Activated naive CD8-positive, alpha-beta T cell treated with anti-CD3 and anti-CD28 coated beads for 36 hours (primary cell): ENCODE results near the gene CORO1C. TPM values are rescaled to one million over a fixed set of nuclear protein-coding genes. Genes with fewer than 3 reads are reported as not detected.
"Not testable (repeated sequence)": the region's sequence is repeated elsewhere in the genome, so short reads cannot be mapped to it uniquely, and the experiment has no call there.

ENCODE experiments used
- DNase-seq: peaks from one replicate; pipeline ENCODE4 v3.0.0; 2021
- H3K27ac Mint-ChIP-seq: one replicate; pipeline ENCODE4 v1.8.0; 2022; ENCODE audit warnings: mild to moderate bottlenecking, moderate library complexity, mixed read lengths
- H3K27me3 Mint-ChIP-seq: one replicate; pipeline ENCODE4 v1.8.0; 2022; ENCODE audit warnings: mild to moderate bottlenecking, mixed read lengths
- H3K36me3 Mint-ChIP-seq: one replicate; pipeline ENCODE4 v1.8.0; 2021; ENCODE audit warnings: mild to moderate bottlenecking, mixed read lengths
- H3K4me1 Mint-ChIP-seq: one replicate; pipeline ENCODE4 v1.8.0; 2021; ENCODE audit warnings: mixed read lengths
- H3K4me3 Mint-ChIP-seq: one replicate; pipeline ENCODE4 v1.8.0; 2022; ENCODE audit warnings: mild to moderate bottlenecking, moderate library complexity, mixed read lengths
- H3K9me3 Mint-ChIP-seq: one replicate; pipeline ENCODE4 v1.8.0; 2022; ENCODE audit warnings: mixed read lengths
- total RNA-seq, 2 experiments: library from RNA; stranded (reverse); gene quantifications; one replicate each; pipeline ENCODE4 v1.2.3, GENCODE V29; 2021

CORO1C gene
- total RNA-seq, 2 experiments from 2014 or later, result 87.4 to 90.6 TPM

GRCh38 chr12:108637222-108637971 is 93.9 kb downstream of the CORO1C start:
- Mint-ChIP-seq H3K27ac (no peak overlapping the region), H3K4me3 (no peak overlapping the region)
- no peak for DNase-seq

GRCh38 chr12:108635997-108636808 is 95.1 kb downstream of the CORO1C start:
- H3K4me1 Mint-ChIP-seq, result peaks cover 65% of the 10 kb centered on the region
- peak overlapping the region; percentile 97 for H3K27ac Mint-ChIP-seq
- H3K4me3 Mint-ChIP-seq, result peak overlapping the region; percentile 48
- peaks cover 16% of the 10 kb centered on the region for H3K36me3 Mint-ChIP-seq
- H3K27me3 Mint-ChIP-seq, result no peaks in the 10 kb centered on the region
- peaks cover 2% of the 10 kb centered on the region for H3K9me3 Mint-ChIP-seq
- no peak for DNase-seq

More at GRCh38 chr12:108637222-108637971, 93.9 kb downstream of the CORO1C start:
- H3K27me3 Mint-ChIP-seq, result no peaks in the 10 kb centered on the region
- H3K9me3 Mint-ChIP-seq, result no peaks in the 10 kb centered on the region
- H3K4me1 Mint-ChIP-seq, result peaks cover 60% of the 10 kb centered on the region
- H3K36me3 Mint-ChIP-seq, result peaks cover 8% of the 10 kb centered on the region

- H3K27ac Mint-ChIP-seq, result peak overlapping the region; percentile 97
- H3K36me3 Mint-ChIP-seq, result peaks cover 21% of the 10 kb centered on the region
- peak; percentile 63 for DNase-seq
- H3K4me3 Mint-ChIP-seq, result peak overlapping the region; percentile 90
- H3K9me3 Mint-ChIP-seq, result peaks cover 2% of the 10 kb centered on the region
- H3K4me1 Mint-ChIP-seq, result peaks cover 66% of the 10 kb centered on the region
- H3K27me3 Mint-ChIP-seq, result no peaks in the 10 kb centered on the region
Measured at GRCh38 chr12:108635201-108635996, 95.9 kb downstream of the CORO1C start.

- peak overlapping the region; percentile 97 for H3K27ac Mint-ChIP-seq
- H3K27me3 Mint-ChIP-seq, result no peaks in the 10 kb centered on the region
- DNase-seq, result peak; percentile 45
- H3K9me3 Mint-ChIP-seq, result peaks cover 2% of the 10 kb centered on the region
- H3K4me1 Mint-ChIP-seq, result peaks cover 67% of the 10 kb centered on the region
- peaks cover 27% of the 10 kb centered on the region for H3K36me3 Mint-ChIP-seq
- peak overlapping the region; percentile 90 for H3K4me3 Mint-ChIP-seq
Measured at GRCh38 chr12:108634341-108634751, 97.0 kb downstream of the CORO1C start.

GRCh38 chr12:108633534-108634248 is 97.6 kb downstream of the CORO1C start, which contains the start of gene SELPLG:
TSS of gene SELPLG (minus strand) at chr12:108633894. CDS start at chr12:108624307, 9,587 bp downstream.
- Mint-ChIP-seq H3K4me1 (peaks cover 66% of the 10 kb centered on the region), H3K27me3 (no peaks in the 10 kb centered on the region), H3K36me3 (peaks cover 26% of the 10 kb centered on the region), H3K27ac (peak within 1 kb of the TSS; percentile 97), H3K4me3 (peak within 1 kb of the TSS; percentile 90), H3K9me3 (peaks cover 2% of the 10 kb centered on the region)
- DNase-seq, result peak; percentile 83

GRCh38 chr12:108633081-108633533 is 98.2 kb downstream of the CORO1C start:
- peak overlapping the region; percentile 97 for H3K27ac Mint-ChIP-seq
- no peaks in the 10 kb centered on the region for H3K27me3 Mint-ChIP-seq
- DNase-seq, result no peak
- H3K4me1 Mint-ChIP-seq, result peaks cover 72% of the 10 kb centered on the region
- peak overlapping the region; percentile 90 for H3K4me3 Mint-ChIP-seq
- H3K9me3 Mint-ChIP-seq, result peaks cover 2% of the 10 kb centered on the region
- H3K36me3 Mint-ChIP-seq, result peaks cover 26% of the 10 kb centered on the region

- peak overlapping the region; percentile 97 for H3K27ac Mint-ChIP-seq
Measured at GRCh38 chr12:108631261-108631660, 100.1 kb downstream of the CORO1C start.

GRCh38 chr12:108630481-108631207 is 100.7 kb downstream of the CORO1C start:
- H3K4me3 Mint-ChIP-seq, result peak overlapping the region; percentile 95
- no peaks in the 10 kb centered on the region for H3K27me3 Mint-ChIP-seq
- H3K36me3 Mint-ChIP-seq, result peaks cover 29% of the 10 kb centered on the region
- peaks cover 70% of the 10 kb centered on the region for H3K4me1 Mint-ChIP-seq
- peak overlapping the region; percentile 97 for H3K27ac Mint-ChIP-seq
- peak; percentile 40 for DNase-seq
- peaks cover 2% of the 10 kb centered on the region for H3K9me3 Mint-ChIP-seq

More at GRCh38 chr12:108631261-108631660, 100.1 kb downstream of the CORO1C start:
- not testable (repeated sequence) for DNase-seq, H3K27me3 Mint-ChIP-seq, H3K9me3 Mint-ChIP-seq
- H3K4me1 Mint-ChIP-seq, result peaks cover 72% of the 10 kb centered on the region
- H3K4me3 Mint-ChIP-seq, result peak overlapping the region; percentile 90
- H3K36me3 Mint-ChIP-seq, result peaks cover 26% of the 10 kb centered on the region

GRCh38 chr12:108629824-108630476 is 101.4 kb downstream of the CORO1C start:
- peak; percentile 69 for DNase-seq
- H3K27ac Mint-ChIP-seq, result peak overlapping the region; percentile 97
- H3K27me3 Mint-ChIP-seq, result no peaks in the 10 kb centered on the region
- H3K4me3 Mint-ChIP-seq, result peak overlapping the region; percentile 95
- peaks cover 2% of the 10 kb centered on the region for H3K9me3 Mint-ChIP-seq
- H3K4me1 Mint-ChIP-seq, result peaks cover 68% of the 10 kb centered on the region
- H3K36me3 Mint-ChIP-seq, result peaks cover 34% of the 10 kb centered on the region

- Mint-ChIP-seq H3K27me3 (no peaks in the 10 kb centered on the region), H3K27ac (peak overlapping the region; percentile 97), H3K36me3 (peaks cover 38% of the 10 kb centered on the region), H3K4me3 (peak overlapping the region; percentile 95), H3K9me3 (peaks cover 2% of the 10 kb centered on the region), H3K4me1 (peaks cover 61% of the 10 kb centered on the region)
- no peak for DNase-seq
Measured at GRCh38 chr12:108629151-108629550, 102.2 kb downstream of the CORO1C start.

- no peaks in the 10 kb centered on the region for H3K27me3 Mint-ChIP-seq
- H3K36me3 Mint-ChIP-seq, result peaks cover 49% of the 10 kb centered on the region
- DNase-seq, result no peak
- H3K4me1 Mint-ChIP-seq, result peaks cover 52% of the 10 kb centered on the region
- peak overlapping the region; percentile 97 for H3K27ac Mint-ChIP-seq
- H3K9me3 Mint-ChIP-seq, result peaks cover 2% of the 10 kb centered on the region
- peak overlapping the region; percentile 34 for H3K4me3 Mint-ChIP-seq
Measured at GRCh38 chr12:108627134-108627920, 104.0 kb downstream of the CORO1C start.

- no peaks in the 10 kb centered on the region for H3K9me3 Mint-ChIP-seq
- H3K4me1 Mint-ChIP-seq, result peaks cover 43% of the 10 kb centered on the region
- no peak overlapping the region for H3K4me3 Mint-ChIP-seq
- no peaks in the 10 kb centered on the region for H3K27me3 Mint-ChIP-seq
- H3K27ac Mint-ChIP-seq, result peak overlapping the region; percentile 32
- H3K36me3 Mint-ChIP-seq, result peaks cover 40% of the 10 kb centered on the region
- DNase-seq, result no peak
Measured at GRCh38 chr12:108625228-108625627, 106.1 kb downstream of the CORO1C start.
